Measurements from ENCODE around the gene ADAM22. TPM values are rescaled to one million over a fixed set of nuclear protein-coding genes. Genes with fewer than 3 reads are reported as not detected.

ADAM22 gene
- total RNA-seq, 1 donor from 2014 or later, result under 0.01 TPM

DNA sequence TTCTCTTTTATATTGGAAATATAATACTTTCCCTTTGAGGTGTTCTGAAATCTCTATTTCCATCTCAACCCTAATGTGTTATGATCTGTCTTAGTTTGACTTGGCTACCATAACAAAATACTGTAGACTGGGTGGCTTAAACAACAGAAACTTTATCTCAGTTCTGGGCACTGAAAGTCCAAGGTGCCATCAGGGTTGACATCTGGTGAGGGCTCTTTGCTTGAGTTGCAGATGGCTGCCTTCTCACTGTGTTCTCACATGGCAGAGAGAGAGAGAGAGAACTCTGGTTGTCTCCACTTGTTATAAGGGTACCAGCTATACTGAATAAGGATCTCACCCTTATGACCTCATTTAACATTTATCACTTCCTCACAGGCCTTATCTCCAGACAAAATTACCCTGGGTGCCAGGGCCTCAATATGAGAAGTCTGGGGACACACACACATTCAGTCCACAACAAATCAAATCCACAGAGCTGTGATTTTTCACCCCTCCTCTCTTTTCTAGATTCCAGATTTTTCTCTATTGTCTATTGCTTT is 181.3 kb downstream of the ADAM22 start:
- Histone ChIP-seq H3K27me3 (ENCODE audit: control insufficient read depth, insufficient read depth, low read length) (no peaks in the 10 kb centered on the region), H3K4me3 (ENCODE audit: low read depth, low read length) (no peak overlapping the region), H3K36me3 (ENCODE audit: control insufficient read depth, insufficient read depth, low read length) (no peaks in the 10 kb centered on the region)
- TF ChIP-seq, protein P1, sequence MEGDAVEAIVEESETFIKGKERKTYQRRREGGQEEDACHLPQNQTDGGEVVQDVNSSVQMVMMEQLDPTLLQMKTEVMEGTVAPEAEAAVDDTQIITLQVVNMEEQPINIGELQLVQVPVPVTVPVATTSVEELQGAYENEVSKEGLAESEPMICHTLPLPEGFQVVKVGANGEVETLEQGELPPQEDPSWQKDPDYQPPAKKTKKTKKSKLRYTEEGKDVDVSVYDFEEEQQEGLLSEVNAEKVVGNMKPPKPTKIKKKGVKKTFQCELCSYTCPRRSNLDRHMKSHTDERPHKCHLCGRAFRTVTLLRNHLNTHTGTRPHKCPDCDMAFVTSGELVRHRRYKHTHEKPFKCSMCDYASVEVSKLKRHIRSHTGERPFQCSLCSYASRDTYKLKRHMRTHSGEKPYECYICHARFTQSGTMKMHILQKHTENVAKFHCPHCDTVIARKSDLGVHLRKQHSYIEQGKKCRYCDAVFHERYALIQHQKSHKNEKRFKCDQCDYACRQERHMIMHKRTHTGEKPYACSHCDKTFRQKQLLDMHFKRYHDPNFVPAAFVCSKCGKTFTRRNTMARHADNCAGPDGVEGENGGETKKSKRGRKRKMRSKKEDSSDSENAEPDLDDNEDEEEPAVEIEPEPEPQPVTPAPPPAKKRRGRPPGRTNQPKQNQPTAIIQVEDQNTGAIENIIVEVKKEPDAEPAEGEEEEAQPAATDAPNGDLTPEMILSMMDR (IDR thresholded peaks at IDR 0.05; ENCODE audit: insufficient read depth, low read length, severe bottlenecking), result no peak
- FAIRE-seq, result no peak
- DNase-seq (ENCODE audit: low read depth), result no peak

- no peaks in the 10 kb centered on the region for H3K36me3 ChIP-seq (ENCODE audit: control insufficient read depth, insufficient read depth, low read length)
- TF ChIP-seq, protein P1 (IDR thresholded peaks at IDR 0.05; ENCODE audit: insufficient read depth, low read length, severe bottlenecking), result no peak
- no peak overlapping the region for H3K4me3 ChIP-seq (ENCODE audit: low read depth, low read length)
- H3K27me3 ChIP-seq (ENCODE audit: control insufficient read depth, insufficient read depth, low read length), result no peaks in the 10 kb centered on the region
- FAIRE-seq, result no peak
- DNase-seq (ENCODE audit: low read depth), result no peak
Measured at GRCh38 chr7:88115816-88116215, 181.8 kb downstream of the ADAM22 start.

GRCh38 chr7:88116235-88116795 is 182.3 kb downstream of the ADAM22 start:
- FAIRE-seq (no peak), DNase-seq (ENCODE audit: low read depth) (no peak)
- TF ChIP-seq, protein P1 (IDR thresholded peaks at IDR 0.05; ENCODE audit: insufficient read depth, low read length, severe bottlenecking), result no peak
- Histone ChIP-seq H3K27me3 (ENCODE audit: control insufficient read depth, insufficient read depth, low read length) (no peaks in the 10 kb centered on the region), H3K4me3 (ENCODE audit: low read depth, low read length) (no peak overlapping the region), H3K36me3 (ENCODE audit: control insufficient read depth, insufficient read depth, low read length) (no peaks in the 10 kb centered on the region)

DNA sequence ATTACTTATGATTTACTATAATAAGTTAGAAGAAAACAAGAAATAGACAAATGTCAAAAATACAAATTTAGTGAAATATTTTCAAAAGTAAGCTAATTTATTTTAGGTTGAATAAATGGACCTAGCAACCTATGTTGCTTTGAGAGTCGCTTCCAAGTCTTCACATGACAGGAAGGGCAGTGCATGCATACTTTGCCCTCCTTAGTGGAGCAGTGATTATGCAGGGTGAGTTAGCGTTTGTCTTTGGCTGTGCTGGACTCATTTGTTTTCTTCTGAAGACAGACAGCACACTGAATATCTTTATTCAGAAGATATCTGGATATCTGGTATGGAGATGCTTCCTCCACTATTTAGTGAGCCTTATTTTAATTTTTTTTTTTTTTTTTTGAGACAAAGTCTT is 183.3 kb downstream of the ADAM22 start:
- DNase-seq (ENCODE audit: low read depth) (no peak), FAIRE-seq (no peak)
- H3K27me3 ChIP-seq (ENCODE audit: control insufficient read depth, insufficient read depth, low read length), result no peaks in the 10 kb centered on the region
- no peak overlapping the region for H3K4me3 ChIP-seq (ENCODE audit: low read depth, low read length)
- TF ChIP-seq, protein P1 (IDR thresholded peaks at IDR 0.05; ENCODE audit: insufficient read depth, low read length, severe bottlenecking), result no peak
- no peaks in the 10 kb centered on the region for H3K36me3 ChIP-seq (ENCODE audit: control insufficient read depth, insufficient read depth, low read length)

DNA sequence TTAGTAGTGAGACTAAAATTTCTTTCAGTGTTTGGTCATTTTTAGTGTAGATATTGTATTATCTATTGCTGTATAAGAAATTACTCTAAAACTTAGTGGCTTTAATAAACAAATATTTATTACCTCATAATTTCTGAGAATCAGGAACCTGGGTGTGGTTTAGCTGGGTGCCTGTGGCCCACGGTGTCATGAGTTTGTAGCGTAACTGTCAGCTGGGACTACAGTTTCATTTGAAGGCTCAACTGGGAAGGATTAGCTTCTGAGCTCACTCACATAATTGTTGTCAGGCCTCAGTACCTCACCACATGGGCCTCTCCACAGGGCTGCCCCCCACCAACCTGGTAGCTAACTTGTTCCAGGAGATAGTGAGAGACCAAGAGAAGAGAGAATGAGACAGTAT is 187.3 kb downstream of the ADAM22 start:
- TF ChIP-seq, protein P1 (IDR thresholded peaks at IDR 0.05; ENCODE audit: insufficient read depth, low read length, severe bottlenecking), result no peak
- no peak for FAIRE-seq

More for the DNA sequence above, 187.3 kb downstream of the ADAM22 start:
- DNase-seq (ENCODE audit: low read depth), result no peak
- Histone ChIP-seq H3K4me3 (ENCODE audit: low read depth, low read length) (no peak overlapping the region), H3K27me3 (ENCODE audit: control insufficient read depth, insufficient read depth, low read length) (no peaks in the 10 kb centered on the region), H3K36me3 (ENCODE audit: control insufficient read depth, insufficient read depth, low read length) (no peaks in the 10 kb centered on the region)

Data from bronchial epithelial cell (primary cell).